RWPE2 (cell line): ENCODE measurements around the gene SCRN1.

Experiments used
- ATAC-seq: fragments of 200-7000 bp; cut with Tn5 transposase; 3 replicates; pipeline ENCODE4 v1.9.1; 2021; ENCODE audit warnings: low read depth
- DNase-seq: peaks from one replicate; pipeline ENCODE4 v3.0.0-alpha.2; 2020; ENCODE audit warnings: low spot score
- H3K27ac ChIP-seq: fragments of 450-650 bp; 2 replicates; pipeline ENCODE4 v1.5.1; 2017; ENCODE audit warnings: mild to moderate bottlenecking; ENCODE audit not compliant: poor library complexity, severe bottlenecking
- H3K27me3 ChIP-seq: fragments of 250-450 bp; sonication (Bioruptor Pico); 2 replicates; pipeline ENCODE4 v1.5.1; 2021; ENCODE audit warnings: mild to moderate bottlenecking, moderate library complexity; ENCODE audit not compliant: insufficient read depth, poor library complexity, severe bottlenecking
- H3K36me3 ChIP-seq: fragments of 250-450 bp; sonication (Bioruptor Pico); 2 replicates; pipeline ENCODE4 v1.5.1; 2020; ENCODE audit warnings: low read depth, mild to moderate bottlenecking, moderate library complexity
- H3K4me1 ChIP-seq: fragments of 250-450 bp; sonication (Bioruptor Pico); 2 replicates; pipeline ENCODE4 v1.5.1; 2021; ENCODE audit warnings: mild to moderate bottlenecking, moderate library complexity; ENCODE audit not compliant: insufficient read depth, poor library complexity, severe bottlenecking
- H3K4me3 ChIP-seq: fragments of 250-450 bp; sonication (Bioruptor Pico); 2 replicates; pipeline ENCODE4 v1.5.1; 2021; ENCODE audit warnings: mild to moderate bottlenecking, moderate library complexity; ENCODE audit not compliant: severe bottlenecking
- H3K9me3 ChIP-seq: fragments of 250-450 bp; sonication (Bioruptor Pico); 2 replicates; pipeline ENCODE4 v1.5.1; 2021; ENCODE audit warnings: mild to moderate bottlenecking, moderate library complexity; ENCODE audit not compliant: severe bottlenecking
- TF ChIP-seq, protein P1 (sequence below): fragments of 450-650 bp; IDR thresholded peaks from one replicate; pipeline ENCODE4 v1.5.1; 2017; ENCODE audit warnings: mild to moderate bottlenecking, moderate library complexity; ENCODE audit not compliant: poor library complexity, severe bottlenecking

SCRN1 gene

DNA sequence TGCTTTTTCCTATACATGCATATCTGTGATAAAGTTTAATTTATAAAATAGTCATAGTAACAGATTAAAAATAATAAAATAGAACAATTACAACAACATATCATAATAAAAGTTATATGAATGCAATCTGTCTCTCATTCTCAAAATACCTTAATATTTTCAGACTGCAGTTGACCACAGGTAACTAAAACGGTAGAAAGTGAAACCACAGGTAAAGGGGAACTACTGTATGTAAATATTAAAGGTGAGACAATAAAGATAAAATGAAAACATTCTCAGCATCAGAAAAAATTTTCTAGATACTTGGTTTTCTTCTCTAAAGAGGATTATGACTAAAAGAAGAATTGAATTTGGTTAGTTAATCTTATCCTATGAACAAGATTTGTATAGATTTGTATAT, 30.9 kb upstream of the SCRN1 start:
- ATAC-seq (no peak), DNase-seq (no peak)
- TF ChIP-seq, protein P1, sequence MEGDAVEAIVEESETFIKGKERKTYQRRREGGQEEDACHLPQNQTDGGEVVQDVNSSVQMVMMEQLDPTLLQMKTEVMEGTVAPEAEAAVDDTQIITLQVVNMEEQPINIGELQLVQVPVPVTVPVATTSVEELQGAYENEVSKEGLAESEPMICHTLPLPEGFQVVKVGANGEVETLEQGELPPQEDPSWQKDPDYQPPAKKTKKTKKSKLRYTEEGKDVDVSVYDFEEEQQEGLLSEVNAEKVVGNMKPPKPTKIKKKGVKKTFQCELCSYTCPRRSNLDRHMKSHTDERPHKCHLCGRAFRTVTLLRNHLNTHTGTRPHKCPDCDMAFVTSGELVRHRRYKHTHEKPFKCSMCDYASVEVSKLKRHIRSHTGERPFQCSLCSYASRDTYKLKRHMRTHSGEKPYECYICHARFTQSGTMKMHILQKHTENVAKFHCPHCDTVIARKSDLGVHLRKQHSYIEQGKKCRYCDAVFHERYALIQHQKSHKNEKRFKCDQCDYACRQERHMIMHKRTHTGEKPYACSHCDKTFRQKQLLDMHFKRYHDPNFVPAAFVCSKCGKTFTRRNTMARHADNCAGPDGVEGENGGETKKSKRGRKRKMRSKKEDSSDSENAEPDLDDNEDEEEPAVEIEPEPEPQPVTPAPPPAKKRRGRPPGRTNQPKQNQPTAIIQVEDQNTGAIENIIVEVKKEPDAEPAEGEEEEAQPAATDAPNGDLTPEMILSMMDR, result no peak
- H3K27ac ChIP-seq, result peak overlapping the region; percentile 12
- peaks cover 53% of the 10 kb centered on the region for H3K36me3 ChIP-seq
- H3K4me1 ChIP-seq, result peaks cover 20% of the 10 kb centered on the region
- H3K9me3 ChIP-seq, result no peaks in the 10 kb centered on the region
- H3K4me3 ChIP-seq, result no peak overlapping the region
- H3K27me3 ChIP-seq, result no peaks in the 10 kb centered on the region

DNA sequence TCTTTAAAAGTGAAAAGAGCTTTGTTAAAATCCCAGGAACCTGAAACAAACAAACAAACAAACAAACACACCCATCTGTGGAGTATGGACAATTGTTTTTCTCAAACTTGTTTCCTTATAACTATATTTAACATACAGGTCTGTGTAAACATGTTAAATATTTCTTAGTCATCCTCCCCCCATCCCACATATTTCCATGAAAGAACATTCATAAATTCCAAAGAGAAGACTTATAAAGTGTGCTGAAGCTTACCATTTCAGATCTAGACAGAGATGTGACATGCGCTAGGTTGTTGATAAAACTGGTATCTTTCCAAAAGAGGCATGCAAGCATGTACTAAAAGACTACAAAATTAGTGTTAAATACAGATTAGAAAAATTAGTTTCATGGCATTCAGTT, 30.4 kb upstream of the SCRN1 start:
- H3K4me1 ChIP-seq, result peaks cover 16% of the 10 kb centered on the region
- peaks cover 54% of the 10 kb centered on the region for H3K36me3 ChIP-seq
- peak overlapping the region; percentile 12 for H3K27ac ChIP-seq
- TF ChIP-seq, protein P1, result no peak
- H3K9me3 ChIP-seq, result no peaks in the 10 kb centered on the region
- H3K27me3 ChIP-seq, result no peaks in the 10 kb centered on the region
- no peak overlapping the region for H3K4me3 ChIP-seq
- no peak for DNase-seq
- peak; percentile 61 for ATAC-seq

DNA sequence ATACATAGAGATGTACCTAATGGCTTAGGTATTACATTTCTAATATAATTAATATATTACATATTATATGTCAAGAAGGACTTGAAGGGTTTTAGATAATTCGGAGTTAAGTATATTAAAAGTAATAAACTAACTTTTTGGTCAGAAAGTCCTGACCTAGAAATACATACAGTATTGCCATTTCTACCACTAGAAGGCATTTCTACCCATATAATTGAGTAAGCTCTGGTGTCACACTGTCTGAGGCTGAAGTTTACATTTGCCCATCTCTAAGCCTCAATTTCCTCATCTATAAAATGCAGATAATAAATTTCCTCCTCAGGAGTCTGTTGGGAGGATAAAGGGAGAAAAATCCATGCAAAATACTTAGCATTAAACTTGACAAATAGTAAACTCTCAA, 29.8 kb upstream of the SCRN1 start:
- Histone ChIP-seq H3K4me1 (peaks cover 16% of the 10 kb centered on the region), H3K9me3 (no peaks in the 10 kb centered on the region)

DNA sequence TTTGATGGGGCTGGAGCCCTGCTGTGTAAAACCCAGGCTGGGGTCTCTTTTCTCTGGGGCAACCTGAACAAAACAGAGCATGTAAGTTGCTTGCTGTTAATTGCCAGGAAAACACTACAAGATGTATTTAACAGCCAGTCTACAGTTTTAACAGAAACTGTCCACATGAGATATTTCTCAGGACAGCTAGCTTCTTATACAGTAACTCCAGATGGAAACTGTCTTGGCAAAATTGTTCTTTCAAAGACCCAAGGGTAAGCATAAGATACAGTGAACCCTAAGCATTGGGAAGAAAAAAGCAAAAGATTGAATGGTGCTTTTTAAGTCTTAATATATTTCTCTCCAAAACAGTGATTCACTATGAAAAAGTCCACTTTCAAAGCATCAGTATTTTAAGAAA, 28.9 kb upstream of the SCRN1 start:
- no peak for ATAC-seq
- Histone ChIP-seq H3K9me3 (no peaks in the 10 kb centered on the region), H3K27ac (no peak overlapping the region), H3K27me3 (no peaks in the 10 kb centered on the region), H3K4me3 (no peak overlapping the region), H3K4me1 (peaks cover 16% of the 10 kb centered on the region), H3K36me3 (peaks cover 69% of the 10 kb centered on the region)
- no peak for DNase-seq
- TF ChIP-seq, protein P1, result no peak

More for the DNA sequence above, 29.8 kb upstream of the SCRN1 start:
- ATAC-seq (no peak), DNase-seq (no peak)
- TF ChIP-seq, protein P1, result peak; percentile 41
- Histone ChIP-seq H3K27ac (peak overlapping the region; percentile 12), H3K27me3 (no peaks in the 10 kb centered on the region), H3K4me3 (no peak overlapping the region), H3K36me3 (peaks cover 60% of the 10 kb centered on the region)

DNA sequence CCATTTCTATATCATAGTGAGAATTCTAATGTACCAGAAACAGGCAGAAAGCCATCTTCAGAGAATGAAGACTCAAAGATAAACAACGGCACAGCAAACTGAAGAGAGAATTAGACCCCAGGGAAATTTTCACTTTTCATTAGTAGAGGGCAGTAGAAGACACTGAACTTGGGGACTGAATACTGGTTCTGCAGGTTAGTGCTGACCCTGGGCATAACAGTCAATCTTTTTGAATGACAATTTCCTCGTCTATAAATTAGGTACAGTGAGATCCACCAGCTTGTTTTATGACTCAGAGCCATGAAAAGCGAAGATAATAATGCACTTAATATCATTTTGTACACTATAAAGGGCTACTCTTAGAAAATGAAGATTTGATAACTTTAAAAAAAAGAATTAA, 23.2 kb upstream of the SCRN1 start:
- TF ChIP-seq, protein P1, result no peak
- DNase-seq, result no peak
- Histone ChIP-seq H3K27ac (no peak overlapping the region), H3K9me3 (no peaks in the 10 kb centered on the region), H3K36me3 (peaks cover 32% of the 10 kb centered on the region), H3K4me1 (no peaks in the 10 kb centered on the region), H3K4me3 (no peak overlapping the region), H3K27me3 (no peaks in the 10 kb centered on the region)
- no peak for ATAC-seq
